KBM-7 (cell line): ENCODE data around the gene KAT7.

Experiments used
- DNase-seq: peaks from one replicate; pipeline ENCODE4 v3.0.0-alpha.2; 2015
- in situ Hi-C: fragments of 300-500 bp; cut with MboI; formaldehyde crosslinking; loops from 2 replicates; pipeline ENCODE4 v1.14.3; 2020; ENCODE audit warnings: low sequenced_read_pairs, low pct_unique_long_range_greater_than_20kb, mixed read lengths

Gene KAT7

GRCh38 chr17:49882434-49882833 lies 94.0 kb downstream of the KAT7 start:
- in situ Hi-C loops: no loop called here
- no peak for DNase-seq
